H1 (cell line): Measurements from ENCODE around the gene CSRNP3. TPM values are rescaled to one million over a fixed set of nuclear protein-coding genes. Genes with fewer than 3 reads are reported as not detected.

Experiments
- EZH2 ChIP-seq: fragments of 200-600 bp; sonication (generic); IDR thresholded peaks from 2 replicates; pipeline ENCODE4 v1.7.1; 2012; ENCODE audit warnings: low read depth, mild to moderate bottlenecking, moderate library complexity, low read length, inconsistent platforms; ENCODE audit not compliant: severe bottlenecking
- TEAD4 ChIP-seq: IDR thresholded peaks from 2 replicates; pipeline ENCODE4 v1.6.1; 2012; ENCODE audit warnings: low read depth, low read length, inconsistent platforms, mixed read lengths
- polyA plus RNA-seq, 7 experiments: library from polyadenylated mRNA; depleted of rRNA in 3 of 7; stranded (reverse) in 5 of 7; unstranded in 2 of 7; fragments of >200 nt in 5 of 7; fragments of 200-250 nt in 2 of 7; gene quantifications; 1 replicate in 5 of 7; 2 replicates in 1 of 7; 4 replicates in 1 of 7; pipeline versions ENCODE4 v1.2.1 to v1.2.3, GENCODE V29; 2011 to 2013; ENCODE audit warnings: missing spikeins in 2 of 7, mixed read lengths in 2 of 7
- total RNA-seq: library from RNA; stranded (reverse); fragmentation: NEBNext Ultra II Directional; extraction: Animal tissue kit (Norgen Biotek cat#: 25700); gene quantifications from 2 replicates; pipeline ENCODE4 v1.2.1, GENCODE V29; 2021

Gene CSRNP3
- total and polyA plus RNA-seq, 2 of the 8 experiments (the other 6 are each of a cell fraction or from before 2014, with no cell fraction given): 1.3 to 6.5 TPM

- no peak for TF ChIP-seq TEAD4
- TF ChIP-seq EZH2: no peak
These were observed 92.7 kb downstream of the CSRNP3 start (continued) for GRCh38 chr2:165562233-165562632.
